Activated CD8-positive, alpha-beta T cell treated with anti-CD3 and anti-CD28 coated beads, Interleukin-2, amount 10 ng/mL, durations not matched to agents 7 days and 5 days (primary cell): ENCODE results near the gene CBFA2T3. TPM values are rescaled to one million over a fixed set of nuclear protein-coding genes. Genes with fewer than 3 reads are reported as not detected.
A peak's percentile ranks its signal among the peaks of the same experiment; 100 is the strongest.

Experiments
- ATAC-seq: fragments of 150-1000 bp; cut with Tn5 transposase; one replicate; pipeline ENCODE4 v1.10.0; 2021; ENCODE audit warnings: moderate library complexity
- CTCF ChIA-PET: fragments of 350-600 bp; sonication (Branson Sonifier 250); formaldehyde crosslinking; loops from one replicate; lab custom pipeline; 2021; ENCODE audit warnings: antibody characterized with exemption; lab: Charles Lee
- POLR2A ChIA-PET: fragments of 350-600 bp; sonication (Branson Sonifier 250); formaldehyde crosslinking; loops from one replicate; lab custom pipeline; 2021; ENCODE audit warnings: antibody characterized with exemption; lab: Charles Lee
- DNase-seq: peaks from one replicate; pipeline ENCODE4 v3.0.0-alpha.2; 2020
- H3K27ac Mint-ChIP-seq: one replicate; pipeline ENCODE4 v1.8.0; 2021; ENCODE audit warnings: mild to moderate bottlenecking, mixed read lengths
- H3K27me3 Mint-ChIP-seq: one replicate; pipeline ENCODE4 v1.8.0; 2021; ENCODE audit warnings: low read depth, mixed read lengths
- H3K36me3 Mint-ChIP-seq: one replicate; pipeline ENCODE4 v1.8.0; 2021; ENCODE audit warnings: low read depth, mixed read lengths
- H3K4me1 Mint-ChIP-seq: one replicate; pipeline ENCODE4 v1.8.0; 2021; ENCODE audit warnings: low read depth, mixed read lengths
- H3K4me3 Mint-ChIP-seq: one replicate; pipeline ENCODE4 v1.8.0; 2021; ENCODE audit warnings: mild to moderate bottlenecking, mixed read lengths
- H3K9me3 Mint-ChIP-seq: one replicate; pipeline ENCODE4 v1.8.0; 2022; ENCODE audit warnings: mixed read lengths; ENCODE audit not compliant: insufficient read depth
- total RNA-seq, 2 experiments: library from RNA; stranded (reverse); gene quantifications; one replicate each; pipeline ENCODE4 v1.2.3, GENCODE V29; 2021

CBFA2T3 gene
- total RNA-seq, 2 experiments from 2014 or later: not detected

GRCh38 chr16:88888057-88888456, 89.0 kb downstream of the CBFA2T3 start:
- H3K4me1 Mint-ChIP-seq: no peaks in the 10 kb centered on the region

GRCh38 chr16:88886845-88887521, 90.0 kb downstream of the CBFA2T3 start:
- H3K36me3 Mint-ChIP-seq: no peaks in the 10 kb centered on the region
- H3K9me3 Mint-ChIP-seq: no peaks in the 10 kb centered on the region
- peaks cover 5% of the 10 kb centered on the region for H3K4me1 Mint-ChIP-seq
- H3K27ac Mint-ChIP-seq: no peak overlapping the region
- H3K4me3 Mint-ChIP-seq: no peak overlapping the region
- CTCF ChIA-PET: no interaction called here
- DNase-seq: no peak
- POLR2A ChIA-PET: no interaction called here
- ATAC-seq: no peak
- H3K27me3 Mint-ChIP-seq: no peaks in the 10 kb centered on the region

More at GRCh38 chr16:88888057-88888456, 89.0 kb downstream of the CBFA2T3 start:
- Mint-ChIP-seq H3K36me3 (no peaks in the 10 kb centered on the region), H3K27me3 (no peaks in the 10 kb centered on the region), H3K27ac (no peak overlapping the region), H3K9me3 (no peaks in the 10 kb centered on the region), H3K4me3 (no peak overlapping the region)
- ATAC-seq: no peak
- ChIA-PET CTCF (no interaction called here), POLR2A (no interaction called here)
- no peak for DNase-seq

GRCh38 chr16:88886420-88886844, 90.6 kb downstream of the CBFA2T3 start:
- Mint-ChIP-seq H3K4me3 (no peak overlapping the region), H3K27ac (no peak overlapping the region), H3K4me1 (peaks cover 5% of the 10 kb centered on the region), H3K36me3 (no peaks in the 10 kb centered on the region), H3K27me3 (no peaks in the 10 kb centered on the region), H3K9me3 (no peaks in the 10 kb centered on the region)
- ATAC-seq (no peak), DNase-seq (no peak)
- POLR2A ChIA-PET: no interaction called here
- CTCF ChIA-PET: interaction anchor here (0.6 kb wide), 1 partner anchor 728 kb away, joined by 3 read pairs; no protein-coding TSS in a partner anchor

GRCh38 chr16:88885693-88886280, 91.2 kb downstream of the CBFA2T3 start:
- no peak overlapping the region for H3K4me3 Mint-ChIP-seq
- peaks cover 5% of the 10 kb centered on the region for H3K4me1 Mint-ChIP-seq
- POLR2A ChIA-PET: no interaction called here
- no peak overlapping the region for H3K27ac Mint-ChIP-seq
- H3K36me3 Mint-ChIP-seq: no peaks in the 10 kb centered on the region
- no peak for ATAC-seq
- no peak for DNase-seq
- CTCF ChIA-PET: interaction anchor here (0.6 kb wide), 1 partner anchor 728 kb away, joined by 3 read pairs; no protein-coding TSS in a partner anchor
- H3K9me3 Mint-ChIP-seq: no peaks in the 10 kb centered on the region
- H3K27me3 Mint-ChIP-seq: no peaks in the 10 kb centered on the region

- Mint-ChIP-seq H3K36me3 (no peaks in the 10 kb centered on the region), H3K4me1 (peaks cover 5% of the 10 kb centered on the region), H3K4me3 (no peak overlapping the region), H3K9me3 (no peaks in the 10 kb centered on the region), H3K27ac (no peak overlapping the region), H3K27me3 (no peaks in the 10 kb centered on the region)
- DNase-seq (no peak), ATAC-seq (no peak)
- CTCF ChIA-PET: no interaction called here
- POLR2A ChIA-PET: no interaction called here
Observed at GRCh38 chr16:88884569-88885271, 92.3 kb downstream of the CBFA2T3 start.

- Mint-ChIP-seq H3K4me1 (peaks cover 5% of the 10 kb centered on the region), H3K27ac (no peak overlapping the region), H3K9me3 (no peaks in the 10 kb centered on the region), H3K36me3 (no peaks in the 10 kb centered on the region), H3K4me3 (no peak overlapping the region), H3K27me3 (no peaks in the 10 kb centered on the region)
- ChIA-PET POLR2A (no interaction called here), CTCF (no interaction called here)
- ATAC-seq: no peak
- DNase-seq: no peak
Observed at GRCh38 chr16:88883946-88884345, 93.1 kb downstream of the CBFA2T3 start.

- CTCF ChIA-PET: no interaction called here
- Mint-ChIP-seq H3K27ac (no peak overlapping the region), H3K36me3 (no peaks in the 10 kb centered on the region)
Observed at GRCh38 chr16:88883117-88883895, 93.7 kb downstream of the CBFA2T3 start.

GRCh38 chr16:88882358-88883030, 94.5 kb downstream of the CBFA2T3 start:
- Mint-ChIP-seq H3K27me3 (no peaks in the 10 kb centered on the region), H3K27ac (peak overlapping the region; percentile 39), H3K4me3 (no peak overlapping the region), H3K36me3 (no peaks in the 10 kb centered on the region), H3K9me3 (no peaks in the 10 kb centered on the region), H3K4me1 (peaks cover 5% of the 10 kb centered on the region)
- ChIA-PET CTCF (no interaction called here), POLR2A (no interaction called here)
- DNase-seq (no peak), ATAC-seq (peak; percentile 42)

More at GRCh38 chr16:88883117-88883895, 93.7 kb downstream of the CBFA2T3 start:
- no peaks in the 10 kb centered on the region for H3K9me3 Mint-ChIP-seq
- POLR2A ChIA-PET: no interaction called here
- ATAC-seq (no peak), DNase-seq (no peak)
- H3K4me3 Mint-ChIP-seq: no peak overlapping the region
- no peaks in the 10 kb centered on the region for H3K27me3 Mint-ChIP-seq
- H3K4me1 Mint-ChIP-seq: peaks cover 5% of the 10 kb centered on the region

GRCh38 chr16:88881675-88882357, 95.2 kb downstream of the CBFA2T3 start:
- Mint-ChIP-seq H3K36me3 (no peaks in the 10 kb centered on the region), H3K27ac (peak overlapping the region; percentile 39), H3K9me3 (no peaks in the 10 kb centered on the region), H3K4me1 (peaks cover 5% of the 10 kb centered on the region), H3K4me3 (no peak overlapping the region), H3K27me3 (no peaks in the 10 kb centered on the region)
- ChIA-PET CTCF (no interaction called here), POLR2A (no interaction called here)
- DNase-seq (no peak), ATAC-seq (no peak)

GRCh38 chr16:88881007-88881615, 95.9 kb downstream of the CBFA2T3 start:
- ChIA-PET CTCF (no interaction called here), POLR2A (no interaction called here)
- no peaks in the 10 kb centered on the region for H3K36me3 Mint-ChIP-seq

More at GRCh38 chr16:88881007-88881615, 95.9 kb downstream of the CBFA2T3 start:
- Mint-ChIP-seq H3K9me3 (no peaks in the 10 kb centered on the region), H3K27me3 (no peaks in the 10 kb centered on the region), H3K4me1 (peaks cover 5% of the 10 kb centered on the region), H3K4me3 (no peak overlapping the region), H3K27ac (no peak overlapping the region)
- no peak for ATAC-seq
- DNase-seq: no peak
